ENCODE data around the gene ARHGAP22. TPM values are rescaled to one million over a fixed set of nuclear protein-coding genes. Genes with fewer than 3 reads are reported as not detected.

Gene ARHGAP22
- polyA plus RNA-seq, 1 donor from 2014 or later: 0.15 TPM

- H3K36me3 ChIP-seq (ENCODE audit: insufficient read depth, low read length): no peaks in the 10 kb centered on the region
- H3K9me2 ChIP-seq (ENCODE audit: insufficient read depth, low read length): no peaks in the 10 kb centered on the region
- H2AFZ ChIP-seq (ENCODE audit: low read depth, low read length): no peak overlapping the region
- H3K9me3 ChIP-seq (ENCODE audit: low read length): no peaks in the 10 kb centered on the region
- H3K27ac ChIP-seq (ENCODE audit: low read length): no peak overlapping the region
- H3F3A ChIP-seq (ENCODE audit: insufficient read depth, low read length, poor library complexity, severe bottlenecking): no peaks in the 10 kb centered on the region
- no peak overlapping the region for H3K9ac ChIP-seq (ENCODE audit: low read length)
- TF ChIP-seq CTCF (IDR thresholded peaks at IDR 0.05; ENCODE audit: poor library complexity, severe bottlenecking) (no peak), EP300 (conservative IDR thresholded peaks at IDR 0.05; ENCODE audit: poor library complexity, severe bottlenecking) (no peak), RAD21 (conservative IDR thresholded peaks at IDR 0.05) (no peak), SMC3 (conservative IDR thresholded peaks at IDR 0.05; ENCODE audit: poor library complexity) (no peak), EZH2 (IDR thresholded peaks at IDR 0.05; ENCODE audit: borderline replicate concordance, insufficient read depth, low read length, poor library complexity, severe bottlenecking) (no peak), REST (IDR thresholded peaks at IDR 0.05; ENCODE audit: borderline replicate concordance) (no peak), TAF1 (IDR thresholded peaks at IDR 0.05; ENCODE audit: low read depth) (no peak), POLR2AphosphoS5 (IDR thresholded peaks at IDR 0.05) (no peak), MXI1 (conservative IDR thresholded peaks at IDR 0.05; ENCODE audit: poor library complexity, severe bottlenecking) (no peak)
- no peak overlapping the region for H3K4me2 ChIP-seq (ENCODE audit: low read length)
- no peaks in the 10 kb centered on the region for H3K27me3 ChIP-seq (ENCODE audit: insufficient read depth, low read depth, low read length)
- no peak overlapping the region for H3K4me3 ChIP-seq (ENCODE audit: low read length)
- H4K20me1 ChIP-seq (ENCODE audit: insufficient read depth): no peaks in the 10 kb centered on the region
- H3K79me2 ChIP-seq (replicated peaks; ENCODE audit: insufficient read depth, low read length): no peaks in the 10 kb centered on the region
Observed at GRCh38 chr10:48536156-48536500, 68.7 kb downstream of the ARHGAP22 start.

- Histone ChIP-seq H3K9ac (ENCODE audit: low read length) (no peak overlapping the region), H3K4me2 (ENCODE audit: low read length) (no peak overlapping the region), H3K9me3 (ENCODE audit: low read length) (no peaks in the 10 kb centered on the region), H3K27ac (ENCODE audit: low read length) (no peak overlapping the region), H3K79me2 (replicated peaks; ENCODE audit: insufficient read depth, low read length) (no peaks in the 10 kb centered on the region), H4K20me1 (ENCODE audit: insufficient read depth) (no peaks in the 10 kb centered on the region), H3K36me3 (ENCODE audit: insufficient read depth, low read length) (no peaks in the 10 kb centered on the region), H3K9me2 (ENCODE audit: insufficient read depth, low read length) (no peaks in the 10 kb centered on the region), H3K4me3 (ENCODE audit: low read length) (no peak overlapping the region), H3K27me3 (ENCODE audit: insufficient read depth, low read depth, low read length) (no peaks in the 10 kb centered on the region), H2AFZ (ENCODE audit: low read depth, low read length) (no peak overlapping the region), H3F3A (ENCODE audit: insufficient read depth, low read length, poor library complexity, severe bottlenecking) (no peaks in the 10 kb centered on the region)
- no peak for TF ChIP-seq SMC3 (conservative IDR thresholded peaks at IDR 0.05; ENCODE audit: poor library complexity)
- no peak for TF ChIP-seq EZH2 (IDR thresholded peaks at IDR 0.05; ENCODE audit: borderline replicate concordance, insufficient read depth, low read length, poor library complexity, severe bottlenecking)
- TF ChIP-seq RAD21 (conservative IDR thresholded peaks at IDR 0.05): no peak
- TF ChIP-seq REST (IDR thresholded peaks at IDR 0.05; ENCODE audit: borderline replicate concordance): no peak
- no peak for TF ChIP-seq TAF1 (IDR thresholded peaks at IDR 0.05; ENCODE audit: low read depth)
- TF ChIP-seq MXI1 (conservative IDR thresholded peaks at IDR 0.05; ENCODE audit: poor library complexity, severe bottlenecking): no peak
- TF ChIP-seq CTCF (IDR thresholded peaks at IDR 0.05; ENCODE audit: poor library complexity, severe bottlenecking): no peak
- TF ChIP-seq EP300 (conservative IDR thresholded peaks at IDR 0.05; ENCODE audit: poor library complexity, severe bottlenecking): no peak
- no peak for TF ChIP-seq POLR2AphosphoS5 (IDR thresholded peaks at IDR 0.05)
Observed at GRCh38 chr10:48535416-48536155, 69.3 kb downstream of the ARHGAP22 start.

Measured in neural cell (in vitro differentiated cells).